ENCODE data around the gene USP25. TPM values are rescaled to one million over a fixed set of nuclear protein-coding genes. Genes with fewer than 3 reads are reported as not detected.

USP25 gene
- total RNA-seq, 1 donor = 56.1 TPM

DNA sequence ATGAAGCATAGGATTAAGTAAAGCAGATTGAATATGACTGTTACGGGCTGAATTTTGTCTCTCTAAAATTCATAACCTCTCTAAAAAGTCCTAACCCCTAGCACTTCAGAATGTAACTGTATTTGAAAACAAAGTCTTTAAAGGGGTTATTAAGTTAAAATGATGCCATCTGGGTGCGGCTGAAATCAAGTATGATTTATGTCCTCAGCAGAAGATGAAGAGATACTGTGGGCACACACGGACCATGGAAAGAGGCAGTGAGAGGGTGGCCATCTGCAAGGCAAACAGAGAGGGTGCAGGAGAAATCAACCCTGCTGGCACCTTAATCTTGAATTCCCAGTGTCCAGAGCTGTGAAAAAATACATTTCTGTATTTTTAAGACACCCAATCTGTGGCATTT is 3.8 kb upstream of the USP25 start:
- Histone ChIP-seq H3K79me2 (ENCODE audit: insufficient read depth, low read length) (peaks cover 1% of the 10 kb centered on the region), H3K4me1 (ENCODE audit: insufficient read depth, low read length) (no peaks in the 10 kb centered on the region), H4K20me1 (ENCODE audit: insufficient read depth, low read length) (no peaks in the 10 kb centered on the region), H3K27ac (ENCODE audit: low read depth, low read length) (no peak overlapping the region), H2AFZ (ENCODE audit: low read length) (no peak overlapping the region), H3K9me3 (ENCODE audit: low read depth, low read length) (no peaks in the 10 kb centered on the region), H3K4me3 (ENCODE audit: insufficient read depth, low read length) (no peak overlapping the region), H3K36me3 (ENCODE audit: insufficient read depth, low read length) (no peaks in the 10 kb centered on the region), H3K4me2 (ENCODE audit: insufficient read depth, low read length) (no peak overlapping the region), H3K27me3 (ENCODE audit: insufficient read depth, low read length) (peaks cover 8% of the 10 kb centered on the region)
- TF ChIP-seq, protein P1, sequence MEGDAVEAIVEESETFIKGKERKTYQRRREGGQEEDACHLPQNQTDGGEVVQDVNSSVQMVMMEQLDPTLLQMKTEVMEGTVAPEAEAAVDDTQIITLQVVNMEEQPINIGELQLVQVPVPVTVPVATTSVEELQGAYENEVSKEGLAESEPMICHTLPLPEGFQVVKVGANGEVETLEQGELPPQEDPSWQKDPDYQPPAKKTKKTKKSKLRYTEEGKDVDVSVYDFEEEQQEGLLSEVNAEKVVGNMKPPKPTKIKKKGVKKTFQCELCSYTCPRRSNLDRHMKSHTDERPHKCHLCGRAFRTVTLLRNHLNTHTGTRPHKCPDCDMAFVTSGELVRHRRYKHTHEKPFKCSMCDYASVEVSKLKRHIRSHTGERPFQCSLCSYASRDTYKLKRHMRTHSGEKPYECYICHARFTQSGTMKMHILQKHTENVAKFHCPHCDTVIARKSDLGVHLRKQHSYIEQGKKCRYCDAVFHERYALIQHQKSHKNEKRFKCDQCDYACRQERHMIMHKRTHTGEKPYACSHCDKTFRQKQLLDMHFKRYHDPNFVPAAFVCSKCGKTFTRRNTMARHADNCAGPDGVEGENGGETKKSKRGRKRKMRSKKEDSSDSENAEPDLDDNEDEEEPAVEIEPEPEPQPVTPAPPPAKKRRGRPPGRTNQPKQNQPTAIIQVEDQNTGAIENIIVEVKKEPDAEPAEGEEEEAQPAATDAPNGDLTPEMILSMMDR (IDR thresholded peaks at IDR 0.05; ENCODE audit: extremely low read depth, low read depth, low read length) = no peak
- DNase-seq (ENCODE audit: insufficient read length, low spot score, missing footprints) = no peak

DNA sequence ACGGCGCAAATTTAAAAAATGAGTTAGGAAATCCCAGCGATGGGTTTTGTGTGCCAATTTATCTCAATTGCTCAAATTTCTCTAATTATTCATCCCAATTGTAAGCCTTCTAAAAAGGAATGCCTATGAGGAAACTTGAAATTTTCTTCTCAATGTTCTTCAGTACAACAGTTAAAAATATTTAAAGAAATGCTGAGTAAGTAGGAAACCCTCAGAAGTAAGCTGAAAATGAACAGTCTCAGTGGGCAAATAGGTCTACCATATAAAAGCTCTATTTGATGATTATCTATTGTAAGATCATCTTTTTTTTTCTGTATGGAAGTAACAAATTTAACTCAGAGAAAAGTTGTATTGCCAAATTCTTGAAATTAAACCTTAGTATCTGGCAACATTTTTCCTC is 1.7 kb upstream of the USP25 start:
- H3K27ac ChIP-seq (ENCODE audit: low read depth, low read length) = no peak overlapping the region
- H3K4me1 ChIP-seq (ENCODE audit: insufficient read depth, low read length) = peaks cover 5% of the 10 kb centered on the region
- H3K9me3 ChIP-seq (ENCODE audit: low read depth, low read length) = no peaks in the 10 kb centered on the region
- DNase-seq (ENCODE audit: insufficient read length, low spot score, missing footprints) = no peak
- no peaks in the 10 kb centered on the region for H3K36me3 ChIP-seq (ENCODE audit: insufficient read depth, low read length)
- H2AFZ ChIP-seq (ENCODE audit: low read length) = no peak overlapping the region
- H3K4me3 ChIP-seq (ENCODE audit: insufficient read depth, low read length) = no peak overlapping the region
- H3K4me2 ChIP-seq (ENCODE audit: insufficient read depth, low read length) = no peak overlapping the region
- peaks cover 8% of the 10 kb centered on the region for H3K27me3 ChIP-seq (ENCODE audit: insufficient read depth, low read length)
- no peaks in the 10 kb centered on the region for H4K20me1 ChIP-seq (ENCODE audit: insufficient read depth, low read length)
- peaks cover 20% of the 10 kb centered on the region for H3K79me2 ChIP-seq (ENCODE audit: insufficient read depth, low read length)
- TF ChIP-seq, protein P1 (IDR thresholded peaks at IDR 0.05; ENCODE audit: extremely low read depth, low read depth, low read length) = no peak

DNA sequence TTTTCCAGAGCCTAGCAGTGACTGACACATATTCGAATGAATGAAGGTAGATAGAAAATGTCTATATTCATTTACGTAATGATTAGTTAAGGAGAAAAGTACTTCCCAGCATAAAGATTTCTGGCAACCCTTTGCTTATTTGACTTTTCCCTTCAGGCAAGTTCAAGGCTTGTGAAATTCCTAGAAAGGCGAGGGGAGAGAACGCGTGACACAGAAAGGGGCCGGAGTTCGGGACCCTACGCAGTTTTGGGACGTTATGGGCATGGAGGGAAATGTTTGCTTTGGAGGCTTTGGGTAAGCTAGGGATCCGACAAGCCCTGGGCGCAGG is 472 bp upstream of the USP25 start:
- no peak overlapping the region for H3K27ac ChIP-seq (ENCODE audit: low read depth, low read length)

DNA sequence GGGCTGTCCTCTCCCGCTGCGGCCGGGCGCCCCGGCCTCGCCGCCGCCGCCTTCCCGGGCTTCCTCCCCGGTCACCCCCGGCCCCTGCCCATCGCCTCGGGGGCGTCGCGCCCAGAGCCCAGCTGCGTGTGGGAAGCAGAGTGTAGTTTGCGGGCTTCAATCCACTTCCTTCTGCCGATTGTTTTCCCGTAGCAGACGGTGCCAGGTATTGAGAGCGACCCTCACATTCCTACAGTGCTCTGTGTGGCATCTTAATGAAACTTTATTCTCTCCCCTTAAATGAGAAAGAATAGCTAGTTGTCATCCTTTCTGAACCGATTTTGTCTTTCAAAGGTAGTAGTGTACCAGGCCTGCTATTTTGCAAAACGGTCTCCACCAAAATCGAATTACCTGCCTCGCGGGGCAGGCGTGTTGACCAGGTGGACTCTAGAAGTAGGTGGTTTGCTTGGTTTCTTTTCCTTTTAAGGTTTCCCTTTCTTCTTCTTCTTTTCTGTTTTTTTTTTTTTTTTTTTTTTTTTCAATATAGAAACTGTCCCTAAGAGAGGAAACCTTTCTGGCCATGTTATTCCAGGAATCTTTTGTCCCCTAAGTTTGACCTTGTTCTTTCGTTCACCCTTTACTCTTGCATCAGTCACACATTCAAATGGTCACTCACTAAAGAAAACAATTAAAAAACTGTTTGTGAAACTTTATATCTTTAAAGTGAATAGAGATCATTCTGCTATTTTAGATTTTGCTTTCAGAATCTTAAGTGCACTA is 881 bp downstream of the USP25 start:
- no peaks in the 10 kb centered on the region for H3K36me3 ChIP-seq (ENCODE audit: insufficient read depth, low read length)
- peaks cover 10% of the 10 kb centered on the region for H3K4me1 ChIP-seq (ENCODE audit: insufficient read depth, low read length)
- H4K20me1 ChIP-seq (ENCODE audit: insufficient read depth, low read length) = no peaks in the 10 kb centered on the region
- no peaks in the 10 kb centered on the region for H3K9me3 ChIP-seq (ENCODE audit: low read depth, low read length)
- H3K4me3 ChIP-seq (ENCODE audit: insufficient read depth, low read length) = peak overlapping the region; percentile 82
- peak overlapping the region; percentile 22 for H3K27ac ChIP-seq (ENCODE audit: low read depth, low read length)
- H3K27me3 ChIP-seq (ENCODE audit: insufficient read depth, low read length) = peaks cover 8% of the 10 kb centered on the region
- TF ChIP-seq, protein P1 (IDR thresholded peaks at IDR 0.05; ENCODE audit: extremely low read depth, low read depth, low read length) = no peak
- peak overlapping the region; percentile 90 for H3K4me2 ChIP-seq (ENCODE audit: insufficient read depth, low read length)
- peaks cover 44% of the 10 kb centered on the region for H3K79me2 ChIP-seq (ENCODE audit: insufficient read depth, low read length)
- peak; percentile 68 for DNase-seq (ENCODE audit: insufficient read length, low spot score, missing footprints)
- H2AFZ ChIP-seq (ENCODE audit: low read length) = peak overlapping the region; percentile 69

More for the DNA sequence above, 472 bp upstream of the USP25 start:
- H3K4me1 ChIP-seq (ENCODE audit: insufficient read depth, low read length) = peaks cover 5% of the 10 kb centered on the region
- no peaks in the 10 kb centered on the region for H3K9me3 ChIP-seq (ENCODE audit: low read depth, low read length)
- TF ChIP-seq, protein P1 (IDR thresholded peaks at IDR 0.05; ENCODE audit: extremely low read depth, low read depth, low read length) = no peak
- H3K4me3 ChIP-seq (ENCODE audit: insufficient read depth, low read length) = peak overlapping the region; percentile 82
- peak overlapping the region; percentile 90 for H2AFZ ChIP-seq (ENCODE audit: low read length)
- peak overlapping the region; percentile 85 for H3K4me2 ChIP-seq (ENCODE audit: insufficient read depth, low read length)
- H3K36me3 ChIP-seq (ENCODE audit: insufficient read depth, low read length) = no peaks in the 10 kb centered on the region
- H4K20me1 ChIP-seq (ENCODE audit: insufficient read depth, low read length) = no peaks in the 10 kb centered on the region
- peaks cover 8% of the 10 kb centered on the region for H3K27me3 ChIP-seq (ENCODE audit: insufficient read depth, low read length)
- DNase-seq (ENCODE audit: insufficient read length, low spot score, missing footprints) = no peak
- H3K79me2 ChIP-seq (ENCODE audit: insufficient read depth, low read length) = peaks cover 32% of the 10 kb centered on the region
